GM12878 (cell line): ENCODE data around the gene SCG2. TPM values are rescaled to one million over a fixed set of nuclear protein-coding genes. Genes with fewer than 3 reads are reported as not detected.

Experiments
- ATAC-seq: fragments of 200-7000 bp; cut with Tn5 transposase; 3 replicates; pipeline ENCODE4 v1.9.1; 2020; ENCODE audit warnings: mild to moderate bottlenecking, moderate library complexity
- BruUV-seq: library from RNA; stranded (reverse); fragments of 400-500 nt; replicated peaks from 2 replicates; lab custom pipeline; 2021; lab: Mats Ljungman, UMichigan
- CTCF ChIA-PET: fragments of 300-600 bp; sonication (Branson Sonifier 250); formaldehyde crosslinking; extraction: SDS; loops from one replicate; lab custom pipeline; 2021; ENCODE audit warnings: inconsistent platforms; lab: Yijun Ruan, JAX
- POLR2A ChIA-PET: fragments of 350-600 bp; formaldehyde crosslinking; extraction: SDS; loops from one replicate; lab custom pipeline; 2021; ENCODE audit warnings: inconsistent platforms; lab: Charles Lee
- RAD21 ChIA-PET: fragments of 300-600 bp; sonication (Branson Sonifier 250); formaldehyde crosslinking; loops from one replicate; lab custom pipeline; 2023; ENCODE audit warnings: antibody characterized with exemption; ENCODE audit not compliant: unreplicated experiment; lab: Charles Lee
- SMC1A ChIA-PET: fragments of 300-600 bp; sonication (Branson Sonifier 250); formaldehyde crosslinking; loops from one replicate; lab custom pipeline; 2023; ENCODE audit not compliant: unreplicated experiment, uncharacterized antibody; lab: Charles Lee
- DNase-seq: peaks from one replicate; pipeline ENCODE4 v3.0.0-alpha.2; 2011; ENCODE audit warnings: low read depth, low spot score
- FAIRE-seq: peaks from 3 replicates; lab custom pipeline; 2011; peaks lifted over from hg19 to GRCh38; lab: Jason Lieb, UNC
- H2AFZ ChIP-seq: 2 replicates; pipeline ENCODE4 v1.6.0; 2011; ENCODE audit warnings: low read depth, low read length, control low read depth; ENCODE audit not compliant: control insufficient read depth
- H3K27ac ChIP-seq: 2 replicates; pipeline ENCODE4 v1.5.1; 2011; ENCODE audit warnings: control low read depth; ENCODE audit not compliant: control insufficient read depth, insufficient read depth
- H3K27me3 ChIP-seq, 2 experiments: replicated peaks in 1 of 2; 2 replicates each; pipeline versions ENCODE4 v1.6.0 to v1.6.1; 2011; ENCODE audit warnings: low read length in 1 of 2; ENCODE audit not compliant: control insufficient read depth in 2 of 2, insufficient read depth in 2 of 2
- H3K36me3 ChIP-seq, 2 experiments: 2 replicates each; pipeline ENCODE4 v1.5.1; 2011; ENCODE audit warnings: low read length in 1 of 2; ENCODE audit not compliant: control insufficient read depth in 2 of 2, insufficient read depth in 2 of 2
- H3K4me1 ChIP-seq: 2 replicates; pipeline ENCODE4 v1.6.1; 2011; ENCODE audit warnings: mild to moderate bottlenecking, low read length, moderate library complexity, mixed read lengths; ENCODE audit not compliant: control insufficient read depth, insufficient read depth
- H3K4me2 ChIP-seq: 2 replicates; pipeline ENCODE4 v1.6.0; 2011; ENCODE audit warnings: control low read depth; ENCODE audit not compliant: control insufficient read depth, insufficient read depth
- H3K4me3 ChIP-seq: fragments of 200-600 bp; sonication (generic); 2 replicates; pipeline ENCODE4 v1.5.1; 2016
- H3K79me2 ChIP-seq: 2 replicates; pipeline ENCODE4 v1.6.0; 2011; ENCODE audit warnings: low read length; ENCODE audit not compliant: control insufficient read depth, insufficient read depth
- H3K9ac ChIP-seq: 2 replicates; pipeline ENCODE4 v1.8.0; 2011; ENCODE audit warnings: low read length, control low read depth, mixed read lengths; ENCODE audit not compliant: control insufficient read depth, insufficient read depth
- H3K9me3 ChIP-seq: replicated peaks from 3 replicates; pipeline ENCODE4 v1.5.1; 2011; ENCODE audit warnings: mild to moderate bottlenecking, low read length; ENCODE audit not compliant: control insufficient read depth, insufficient read depth
- H4K20me1 ChIP-seq: 2 replicates; pipeline ENCODE4 v1.6.0; 2011; ENCODE audit not compliant: control insufficient read depth, insufficient read depth
- ATF2 ChIP-seq: IDR thresholded peaks from 2 replicates; pipeline ENCODE4 v1.6.1; 2012; ENCODE audit warnings: low read length, inconsistent platforms
- ATF7 ChIP-seq: fragments of 450-650 bp; IDR thresholded peaks from 2 replicates; pipeline ENCODE4 v1.6.1; 2016; ENCODE audit warnings: low read depth, mild to moderate bottlenecking
- CHD1 ChIP-seq: IDR thresholded peaks from 2 replicates; pipeline ENCODE4 v1.6.1; 2012; ENCODE audit warnings: low read depth, low read length, improper control_type of control experiment
- ESRRA ChIP-seq: IDR thresholded peaks from 2 replicates; pipeline ENCODE4 v1.6.1; 2012; ENCODE audit warnings: mild to moderate bottlenecking, low read length, improper control_type of control experiment
- HDAC2 ChIP-seq: fragments of 200-600 bp; sonication (generic); IDR thresholded peaks from 2 replicates; pipeline ENCODE4 v1.6.1; 2017
- MTA3 ChIP-seq: IDR thresholded peaks from 2 replicates; pipeline ENCODE4 v1.6.1; 2012; ENCODE audit warnings: low read length, inconsistent platforms, borderline replicate concordance
- NBN ChIP-seq: fragments of 450-650 bp; IDR thresholded peaks from 2 replicates; pipeline ENCODE4 v1.6.1; 2016
- NFYA ChIP-seq: IDR thresholded peaks from 2 replicates; pipeline ENCODE4 v1.6.1; 2011; ENCODE audit warnings: low read depth, mild to moderate bottlenecking, low read length, improper control_type of control experiment, borderline replicate concordance
- NRF1 ChIP-seq: conservative IDR thresholded peaks from 2 replicates; pipeline ENCODE4 v1.6.1; 2011; ENCODE audit warnings: mild to moderate bottlenecking, low read depth, low read length, improper control_type of control experiment
- RELA ChIP-seq: fragments of 450-650 bp; IDR thresholded peaks from 2 replicates; pipeline ENCODE4 v1.8.0; 2014; ENCODE audit warnings: borderline replicate concordance; ENCODE audit not compliant: partially characterized antibody
- WGBS: methylation state at CpG from one replicate; pipeline ENCODE4 v1.1.6; 2016; ENCODE audit warnings: low lambda C conversion rate; ENCODE audit not compliant: insufficient replicate concordance, insufficient coverage; ENCODE audit errors: missing lambda C conversion rate; 5-methylcytosine and 5-hydroxymethylcytosine counted together
- in situ Hi-C: fragments of 300-500 bp; cut with MboI; formaldehyde crosslinking; loops from 9 replicates; pipeline ENCODE4 v1.14.3; 2018; ENCODE audit warnings: mixed read lengths
- intact Hi-C: fragments of 100-400 bp; cut with micrococcal nuclease; formaldehyde crosslinking; loops from one replicate; pipeline ENCODE4 v1.14.2; 2022; ENCODE audit not compliant: unreplicated experiment
- polyA plus RNA-seq, 11 experiments: library from polyadenylated mRNA; depleted of rRNA in 4 of 11; unstranded in 6 of 11; stranded (reverse) in 5 of 11; fragments of >200 nt; fragmentation: Nextera tagmentation in 4 of 11; fragmentation: Illumina TruSeq in 1 of 11; extraction: Ambion mirVana in 4 of 11; extraction: Trizol in 1 of 11; gene quantifications; 1 replicate in 1 of 11; 2 replicates in 10 of 11; pipeline versions ENCODE4 v1.2.1 to v1.2.3, GENCODE V29; 2011 to 2016; ENCODE audit warnings: inconsistent platforms in 2 of 11, missing spikeins in 2 of 11, low read depth in 1 of 11
- total RNA-seq, 4 experiments: library from RNA; depleted of rRNA in 3 of 4; stranded (reverse); fragments of >200 nt in 3 of 4; fragmentation: Illumina TruSeq in 1 of 4; extraction: Trizol in 1 of 4; gene quantifications; 2 replicates each; pipeline versions ENCODE4 v1.2.1 to v1.2.3, GENCODE V29; 2013 to 2021

The SCG2 gene
- total and polyA plus RNA-seq, 10 of the 15 experiments (the other 5 are each of a cell fraction or from before 2014, with no cell fraction given) = 0.05 TPM; not detected in 9

GRCh38 chr2:223562078-223562477 is 40.1 kb downstream of the SCG2 start:
- Histone ChIP-seq H3K27ac (no peak overlapping the region), H3K4me2 (no peak overlapping the region), H3K27me3 (no peaks in the 10 kb centered on the region), H2AFZ (no peak overlapping the region), H3K4me3 (no peak overlapping the region), H4K20me1 (no peaks in the 10 kb centered on the region), H3K9ac (no peak overlapping the region), H3K9me3 (no peaks in the 10 kb centered on the region), H3K36me3 (no peaks in the 10 kb centered on the region), H3K79me2 (no peaks in the 10 kb centered on the region), H3K4me1 (no peaks in the 10 kb centered on the region)
- in situ Hi-C loops = no loop called here
- no peak for TF ChIP-seq NRF1
- no peak for TF ChIP-seq HDAC2
- no peak for TF ChIP-seq RELA
- no peak for TF ChIP-seq ATF2
- no peak for TF ChIP-seq NFYA
- TF ChIP-seq ATF7 = no peak
- no peak for TF ChIP-seq MTA3
- no peak for TF ChIP-seq NBN
- TF ChIP-seq ESRRA = no peak
- no peak for TF ChIP-seq CHD1
- FAIRE-seq (no peak), ATAC-seq (no peak), DNase-seq (no peak)
- no TSS peak for BruUV-seq
- 9% methylated on average over 2 of the region's 2 CpGs for WGBS
- CTCF ChIA-PET = no interaction called here
- SMC1A ChIA-PET = no interaction called here
- intact Hi-C loops = no loop called here
- POLR2A ChIA-PET = no interaction called here
- RAD21 ChIA-PET = no interaction called here
